ENCODE measurements around the gene AGRN. TPM values are rescaled to one million over a fixed set of nuclear protein-coding genes. Genes with fewer than 3 reads are reported as not detected.

AGRN gene
- total and polyA plus RNA-seq, 8 donors = 3.5 to 459 (median 50.5) TPM

- H3K36me3 ChIP-seq = peaks cover 0 to 41% (median 28%) of the 10 kb centered on the region in 4 donors
- no peaks in the 10 kb centered on the region for H3K9me3 ChIP-seq
- peaks cover 14 to 15% (median 14%) of the 10 kb centered on the region in 4 donors for H3K4me1 ChIP-seq
- no peak overlapping the region for H3K27ac ChIP-seq
- no peak for TF ChIP-seq POLR2AphosphoS5 (IDR thresholded peaks at IDR 0.05)
- TF ChIP-seq CTCF (IDR thresholded peaks at IDR 0.05) = no peak
- TF ChIP-seq POLR2A (IDR thresholded peaks at IDR 0.05) = no peak
- no peak for TF ChIP-seq EP300 (IDR thresholded peaks at IDR 0.05)
- DNase-seq = peak; percentile 2 to 22
- H3K4me3 ChIP-seq = no peak overlapping the region
- WGBS, 5 donors = 86 to 90% (median 88%) methylated on average over 31 to 43 of the region's 43 CpGs
- H3K27me3 ChIP-seq = peaks cover 0 to 17% (median 0%) of the 10 kb centered on the region in 3 donors
- intact Hi-C loops (cut with DNase I; ENCODE audit: low total_unique reads) = no loop called here
Observed at GRCh38 chr1:1083416-1084371, 63.8 kb downstream of the AGRN start.

GRCh38 chr1:1084372-1085170 lies 64.7 kb downstream of the AGRN start:
- intact Hi-C loops (cut with DNase I; ENCODE audit: low total_unique reads) = no loop called here
- peaks cover 0 to 41% (median 28%) of the 10 kb centered on the region in 4 donors for H3K36me3 ChIP-seq
- no peaks in the 10 kb centered on the region for H3K9me3 ChIP-seq
- WGBS, 5 donors = 90 to 97% (median 93%) methylated on average over 20 to 38 of the region's 38 CpGs
- H3K27me3 ChIP-seq = peaks cover 0 to 8% (median 0%) of the 10 kb centered on the region in 3 donors
- TF ChIP-seq POLR2AphosphoS5 (IDR thresholded peaks at IDR 0.05) = no peak
- no peak for TF ChIP-seq POLR2A (IDR thresholded peaks at IDR 0.05)
- TF ChIP-seq CTCF (IDR thresholded peaks at IDR 0.05) = no peak
- TF ChIP-seq EP300 (IDR thresholded peaks at IDR 0.05) = no peak
- peak; percentile 4 to 23 for DNase-seq
- no peak overlapping the region for H3K4me3 ChIP-seq
- no peak overlapping the region for H3K27ac ChIP-seq
- peaks cover 9 to 10% (median 9%) of the 10 kb centered on the region in 4 donors for H3K4me1 ChIP-seq

- intact Hi-C loops (cut with DNase I; ENCODE audit: low total_unique reads) = no loop called here
- peaks cover 0 to under 1% (median 0%) of the 10 kb centered on the region in 3 donors for H3K27me3 ChIP-seq
- H3K4me1 ChIP-seq = peaks cover 1 to 2% (median 2%) of the 10 kb centered on the region in 4 donors
- peaks cover 0 to 48% (median 28%) of the 10 kb centered on the region in 4 donors for H3K36me3 ChIP-seq
- peak; percentile 3 to 15 for DNase-seq
- WGBS, 5 donors = 92 to 95% (median 94%) methylated on average over 16 to 30 of the region's 30 CpGs
- H3K4me3 ChIP-seq = no peak overlapping the region
- TF ChIP-seq POLR2A (IDR thresholded peaks at IDR 0.05) (no peak), CTCF (IDR thresholded peaks at IDR 0.05) (no peak), EP300 (IDR thresholded peaks at IDR 0.05) (no peak), POLR2AphosphoS5 (IDR thresholded peaks at IDR 0.05) (no peak)
- H3K9me3 ChIP-seq = no peaks in the 10 kb centered on the region
- H3K27ac ChIP-seq = no peak overlapping the region
Observed at GRCh38 chr1:1085171-1085841, 65.4 kb downstream of the AGRN start.
